ENCODE data around the gene INKA2. TPM values are rescaled to one million over a fixed set of nuclear protein-coding genes. Genes with fewer than 3 reads are reported as not detected.

The INKA2 gene
- total RNA-seq, 6 experiments from 2014 or later, result 0.43 to 2.2 (median 1.4) TPM

DNA sequence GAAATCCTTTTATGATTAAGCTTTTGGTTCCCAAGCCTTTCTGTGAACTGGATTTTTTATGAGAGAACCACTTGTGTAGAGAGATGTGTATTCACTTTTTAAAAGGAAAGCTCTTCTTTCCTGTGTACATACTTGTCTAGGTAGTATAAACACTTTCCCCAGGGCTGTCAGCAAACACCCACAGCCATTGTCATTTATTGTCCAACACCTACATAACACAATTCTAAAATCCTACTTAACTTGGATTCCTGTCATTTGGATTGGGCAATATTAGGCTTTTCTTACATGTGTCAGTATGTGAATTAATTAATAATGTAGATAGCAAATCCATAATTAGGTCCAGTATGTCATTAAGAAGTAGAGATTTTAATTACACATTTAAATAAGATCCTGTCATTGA, 28.8 kb upstream of the INKA2 start:
- TF ChIP-seq, protein P1, sequence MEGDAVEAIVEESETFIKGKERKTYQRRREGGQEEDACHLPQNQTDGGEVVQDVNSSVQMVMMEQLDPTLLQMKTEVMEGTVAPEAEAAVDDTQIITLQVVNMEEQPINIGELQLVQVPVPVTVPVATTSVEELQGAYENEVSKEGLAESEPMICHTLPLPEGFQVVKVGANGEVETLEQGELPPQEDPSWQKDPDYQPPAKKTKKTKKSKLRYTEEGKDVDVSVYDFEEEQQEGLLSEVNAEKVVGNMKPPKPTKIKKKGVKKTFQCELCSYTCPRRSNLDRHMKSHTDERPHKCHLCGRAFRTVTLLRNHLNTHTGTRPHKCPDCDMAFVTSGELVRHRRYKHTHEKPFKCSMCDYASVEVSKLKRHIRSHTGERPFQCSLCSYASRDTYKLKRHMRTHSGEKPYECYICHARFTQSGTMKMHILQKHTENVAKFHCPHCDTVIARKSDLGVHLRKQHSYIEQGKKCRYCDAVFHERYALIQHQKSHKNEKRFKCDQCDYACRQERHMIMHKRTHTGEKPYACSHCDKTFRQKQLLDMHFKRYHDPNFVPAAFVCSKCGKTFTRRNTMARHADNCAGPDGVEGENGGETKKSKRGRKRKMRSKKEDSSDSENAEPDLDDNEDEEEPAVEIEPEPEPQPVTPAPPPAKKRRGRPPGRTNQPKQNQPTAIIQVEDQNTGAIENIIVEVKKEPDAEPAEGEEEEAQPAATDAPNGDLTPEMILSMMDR (IDR thresholded peaks at IDR 0.05), result no peak
- no peak for TF ChIP-seq POLR2A (IDR thresholded peaks at IDR 0.05)
- Histone ChIP-seq H3K4me3 (no peak overlapping the region), H3K27ac (no peak overlapping the region), H3K27me3 (no peaks in the 10 kb centered on the region), H3K4me1 (peaks cover 0 to 5% (median 0%) of the 10 kb centered on the region in 4 donors), H3K9me3 (no peaks in the 10 kb centered on the region), H3K36me3 (peaks cover 4 to 35% (median 10%) of the 10 kb centered on the region in 4 donors)
- intact Hi-C loops (cut with DNase I), result no loop called here
- no peak for DNase-seq
- no peak for ATAC-seq

DNA sequence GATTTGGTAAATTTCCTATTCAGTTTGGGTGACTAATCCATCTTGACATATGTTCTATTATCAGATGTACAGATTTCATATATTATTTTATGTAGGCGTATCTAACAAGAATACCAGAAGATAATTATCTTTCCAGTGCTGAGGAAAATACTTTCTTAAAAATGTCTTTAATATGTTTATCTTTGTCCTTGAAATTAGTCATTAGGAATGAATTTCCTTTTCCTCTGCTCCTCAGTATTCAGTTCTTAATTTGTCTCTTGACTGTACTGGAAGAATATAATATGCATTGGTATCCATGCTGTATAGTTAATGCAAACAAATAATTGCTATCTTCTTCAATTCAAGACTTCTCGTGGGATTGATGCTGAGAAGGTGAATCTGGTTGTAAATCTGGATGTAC, 23.1 kb upstream of the INKA2 start:
- Histone ChIP-seq H3K27ac (no peak overlapping the region), H3K36me3 (peaks cover 4 to 55% (median 21%) of the 10 kb centered on the region in 4 donors), H3K27me3 (no peaks in the 10 kb centered on the region), H3K4me1 (peaks cover 0 to 14% (median 7%) of the 10 kb centered on the region in 4 donors), H3K9me3 (no peaks in the 10 kb centered on the region), H3K4me3 (no peak overlapping the region)
- ATAC-seq (no peak), DNase-seq (no peak)
- no peak for TF ChIP-seq POLR2A (IDR thresholded peaks at IDR 0.05)
- TF ChIP-seq, protein P1 (IDR thresholded peaks at IDR 0.05), result no peak
- intact Hi-C loops (cut with DNase I), result no loop called here
- WGBS (ENCODE audit: insufficient coverage, low coverage, low lambda C conversion rate, missing lambda C conversion rate), result 88% methylated on average over 2 of the region's 2 CpGs

DNA sequence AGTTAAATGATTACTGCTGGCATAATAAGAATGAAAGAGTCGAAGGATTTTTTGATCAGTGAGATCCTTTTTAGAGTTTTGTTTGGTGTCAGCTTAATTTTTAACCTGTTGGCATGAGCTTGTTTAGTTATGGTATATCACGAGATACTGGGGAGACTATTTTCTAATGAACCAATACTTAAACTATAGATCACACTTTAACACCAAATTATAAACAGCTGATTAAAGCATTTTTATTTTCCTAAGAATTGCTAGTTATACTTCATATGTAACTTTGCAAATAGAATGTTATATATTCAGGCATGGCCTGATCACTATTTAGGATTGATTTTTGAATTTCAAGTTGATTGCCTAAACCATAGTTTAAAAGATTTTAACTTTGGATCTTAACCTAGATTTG, 22.5 kb upstream of the INKA2 start:
- Histone ChIP-seq H3K4me1 (peaks cover 0 to 18% (median 8%) of the 10 kb centered on the region in 4 donors), H3K4me3 (no peak overlapping the region), H3K9me3 (no peaks in the 10 kb centered on the region), H3K27me3 (no peaks in the 10 kb centered on the region), H3K36me3 (peaks cover 4 to 50% (median 20%) of the 10 kb centered on the region in 4 donors), H3K27ac (no peak overlapping the region)
- TF ChIP-seq, protein P1 (IDR thresholded peaks at IDR 0.05), result no peak
- TF ChIP-seq POLR2A (IDR thresholded peaks at IDR 0.05), result no peak
- DNase-seq (no peak), ATAC-seq (peak in 3 of 4 donors; percentile 23 to 47 (median 36))
- intact Hi-C loops (cut with DNase I), result no loop called here
- 30% methylated on average over 2 of the region's 2 CpGs for WGBS (ENCODE audit: insufficient coverage, low coverage, low lambda C conversion rate, missing lambda C conversion rate)

DNA sequence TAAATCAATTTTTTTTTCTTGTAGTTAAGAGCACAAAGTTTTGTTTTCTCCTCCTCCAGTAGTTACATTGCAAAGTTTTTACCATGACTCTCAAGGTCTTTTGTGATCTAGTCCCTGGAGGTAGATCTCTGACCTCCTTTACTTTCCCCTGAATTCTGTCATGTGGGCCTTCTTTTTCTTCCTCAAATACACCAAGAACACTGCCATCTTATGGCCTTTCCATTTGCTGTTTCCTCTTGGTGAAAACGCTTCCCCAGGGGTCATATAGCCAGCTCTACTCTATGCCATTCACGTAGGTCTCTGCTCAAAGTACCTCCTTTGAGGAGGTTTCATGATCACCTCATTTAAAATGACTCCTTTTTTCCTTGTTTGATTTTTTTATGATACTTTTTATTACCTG, 19.2 kb upstream of the INKA2 start:
- H3K27ac ChIP-seq, result no peak overlapping the region
- no peaks in the 10 kb centered on the region for H3K27me3 ChIP-seq
- TF ChIP-seq POLR2A (IDR thresholded peaks at IDR 0.05), result no peak
- TF ChIP-seq, protein P1 (IDR thresholded peaks at IDR 0.05), result no peak
- intact Hi-C loops (cut with DNase I), result no loop called here
- H3K4me1 ChIP-seq, result peaks cover 0 to 26% (median 10%) of the 10 kb centered on the region in 4 donors
- H3K9me3 ChIP-seq, result no peaks in the 10 kb centered on the region
- DNase-seq (no peak), ATAC-seq (no peak)
- WGBS (ENCODE audit: insufficient coverage, low coverage, low lambda C conversion rate, missing lambda C conversion rate), result 74% methylated on average over 2 of the region's 2 CpGs
- H3K36me3 ChIP-seq, result peaks cover 0 to 26% (median 13%) of the 10 kb centered on the region in 4 donors
- H3K4me3 ChIP-seq, result no peak overlapping the region

DNA sequence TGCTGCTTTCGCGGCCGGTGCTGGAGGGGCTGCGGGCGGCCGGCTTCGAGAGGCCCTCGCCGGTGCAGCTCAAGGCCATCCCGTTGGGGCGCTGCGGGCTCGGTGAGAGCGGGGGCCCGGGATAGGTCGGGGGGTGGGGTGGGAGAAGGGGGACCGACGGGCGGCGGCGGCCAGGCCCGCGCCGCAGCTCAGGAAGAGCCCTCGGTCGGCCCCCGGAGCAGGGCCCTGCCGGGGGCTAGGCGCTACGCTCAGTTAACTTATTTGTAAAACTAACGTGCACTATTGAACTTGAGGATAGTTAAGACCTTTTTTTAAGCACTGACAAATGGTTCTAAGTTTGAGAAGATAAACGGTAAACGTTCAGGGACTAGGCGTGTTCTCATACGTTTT, 16.9 kb upstream of the INKA2 start:
- intact Hi-C loops (cut with DNase I), result no loop called here
- peak in 2 of 4 donors; percentile 21 to 22 for ATAC-seq
- under 1% methylated on average over 10 of the region's 35 CpGs for WGBS (ENCODE audit: insufficient coverage, low coverage, low lambda C conversion rate, missing lambda C conversion rate)

More for the DNA sequence above, 16.9 kb upstream of the INKA2 start:
- peak overlapping the region; percentile 68 to 81 (median 72) for H3K4me3 ChIP-seq
- DNase-seq, result no peak
- no peaks in the 10 kb centered on the region for H3K9me3 ChIP-seq
- H3K27me3 ChIP-seq, result no peaks in the 10 kb centered on the region
- H3K36me3 ChIP-seq, result peaks cover 0 to 6% (median 1%) of the 10 kb centered on the region in 4 donors
- peak overlapping the region; percentile 82 to 84 (median 83) for H3K27ac ChIP-seq
- peaks cover 0 to 21% (median 6%) of the 10 kb centered on the region in 4 donors for H3K4me1 ChIP-seq
- TF ChIP-seq, protein P1 (IDR thresholded peaks at IDR 0.05), result no peak
- TF ChIP-seq POLR2A (IDR thresholded peaks at IDR 0.05), result no peak
